Hippocampal formation (tissue), 2 donors: ENCODE data around the gene CELF2.

ENCODE experiments used
- DNase-seq, 2 donors: peaks; one replicate each; lab custom pipeline; 2025; lab: John Stamatoyannopoulos, UW

The CELF2 gene

DNA sequence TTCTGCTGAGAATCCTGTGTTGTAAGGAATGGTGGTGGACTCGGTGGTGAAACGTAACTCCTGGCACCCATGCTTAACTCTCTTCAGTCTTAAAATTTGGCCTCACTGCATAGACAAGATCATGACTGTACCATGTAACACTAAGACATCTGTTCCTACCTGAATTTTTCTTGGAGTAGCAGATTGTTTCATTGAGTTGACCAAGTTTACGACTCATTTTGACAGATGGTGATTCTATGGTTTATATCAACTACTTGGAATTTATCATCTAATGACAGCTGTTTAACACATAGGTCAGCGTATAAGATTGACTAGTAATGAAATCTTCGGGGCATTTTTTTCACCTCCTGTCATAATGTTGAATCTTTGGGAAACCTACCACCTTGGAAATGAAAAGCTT is 184.2 kb downstream of the CELF2 start:
- no peak for DNase-seq

DNA sequence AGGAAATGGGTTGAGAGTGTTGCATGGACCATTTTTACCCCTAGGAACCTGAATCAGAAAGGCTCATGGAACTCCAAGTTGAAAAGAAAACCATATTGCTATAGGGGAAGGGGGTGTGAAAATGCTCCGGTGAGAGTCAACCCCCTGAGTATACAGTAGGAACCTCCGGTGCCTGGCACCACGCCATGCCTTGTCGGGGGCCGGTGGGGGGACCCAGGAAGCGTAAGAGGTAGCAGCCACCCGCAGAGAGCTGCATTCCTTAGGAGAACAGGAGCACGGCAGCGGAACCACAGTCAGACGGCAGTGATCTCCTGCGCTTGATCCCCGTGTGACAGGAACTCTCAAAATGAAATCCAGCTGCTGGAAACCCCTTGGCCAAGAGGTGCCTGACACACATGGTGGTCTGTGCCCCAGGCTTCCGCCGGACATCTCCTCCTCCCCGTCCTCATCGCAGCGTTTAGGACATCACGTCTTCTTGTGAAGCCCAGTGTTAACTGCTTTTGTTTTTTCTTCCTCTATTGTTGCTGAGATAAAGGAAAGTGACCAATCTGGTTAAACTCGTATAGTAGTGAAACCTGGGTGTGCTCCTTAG is 186.8 kb downstream of the CELF2 start:
- DNase-seq = no peak

DNA sequence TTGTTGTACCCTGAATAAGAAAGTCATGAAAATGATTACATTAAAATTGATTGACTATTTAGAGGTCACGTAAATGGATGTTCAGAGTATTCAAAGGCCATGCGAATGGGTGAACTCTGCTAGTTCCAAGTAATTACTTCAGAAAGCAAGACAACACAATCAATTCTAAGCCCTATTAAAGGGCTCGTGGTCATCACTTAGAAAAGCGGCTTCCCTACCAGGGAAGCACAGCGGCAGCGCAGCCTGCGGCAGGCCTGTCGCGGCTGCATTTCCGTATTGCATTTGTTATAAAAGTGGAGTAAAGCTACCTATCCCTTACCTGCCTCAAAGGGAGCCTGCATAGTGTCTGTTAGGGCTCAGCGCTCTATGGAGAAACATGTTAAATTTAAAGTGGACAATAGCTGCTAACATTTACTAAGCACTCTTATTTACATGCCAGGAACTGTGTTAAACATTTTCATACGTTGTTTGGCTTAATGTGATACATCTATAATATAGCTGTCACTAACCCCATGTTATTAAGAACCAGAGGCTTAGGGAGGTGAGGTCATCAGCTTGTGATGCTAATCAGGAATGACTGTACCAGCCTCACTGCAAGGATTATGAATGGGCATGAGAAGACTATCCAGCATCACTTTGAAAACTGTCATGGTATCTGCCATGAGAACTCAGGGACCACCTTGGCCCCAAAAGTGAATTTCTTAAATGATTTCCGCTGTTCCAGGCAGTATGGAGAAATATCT is 187.5 kb downstream of the CELF2 start:
- no peak for DNase-seq

DNA sequence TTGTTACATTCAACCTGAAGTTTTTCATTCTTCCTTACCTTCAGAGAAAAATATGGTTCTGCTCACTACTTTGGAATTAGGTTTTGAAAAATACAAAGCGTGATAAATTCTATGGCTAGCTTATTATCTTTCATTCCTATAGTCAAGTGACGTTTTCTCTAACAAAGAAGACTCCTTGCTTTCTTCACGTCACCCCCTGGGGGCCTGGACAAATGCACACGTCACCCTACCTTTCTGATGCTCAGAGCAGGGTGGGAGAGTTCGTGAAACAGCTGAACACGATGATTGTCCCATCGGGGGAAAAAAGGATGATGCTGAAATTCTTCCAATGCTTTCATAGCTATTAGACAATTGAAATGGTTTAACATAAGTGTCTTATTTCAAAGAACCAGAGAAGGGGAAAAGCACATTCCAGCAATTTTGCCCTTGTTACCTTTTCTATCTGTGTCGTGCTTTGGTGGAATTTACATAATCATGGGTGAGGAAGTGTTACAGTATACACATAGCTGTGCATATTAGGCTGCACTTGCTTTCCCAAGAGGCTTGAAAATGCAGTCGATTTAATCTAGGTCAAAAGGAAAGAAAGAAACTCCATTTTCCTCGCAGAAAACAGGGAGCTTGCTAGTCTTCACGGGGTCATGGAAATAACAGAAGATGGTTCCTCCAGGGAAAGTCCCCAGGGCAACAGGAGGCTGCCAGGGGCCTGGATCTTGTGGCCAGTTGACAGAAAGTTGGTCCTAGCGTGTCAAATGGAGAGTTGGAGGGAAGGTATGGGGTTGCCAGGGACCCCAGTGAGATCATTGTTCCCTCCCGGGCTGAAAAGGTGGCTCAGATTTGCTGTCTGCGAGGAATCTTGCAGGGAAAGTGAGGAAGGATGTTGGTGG is 189.2 kb downstream of the CELF2 start:
- no peak for DNase-seq

DNA sequence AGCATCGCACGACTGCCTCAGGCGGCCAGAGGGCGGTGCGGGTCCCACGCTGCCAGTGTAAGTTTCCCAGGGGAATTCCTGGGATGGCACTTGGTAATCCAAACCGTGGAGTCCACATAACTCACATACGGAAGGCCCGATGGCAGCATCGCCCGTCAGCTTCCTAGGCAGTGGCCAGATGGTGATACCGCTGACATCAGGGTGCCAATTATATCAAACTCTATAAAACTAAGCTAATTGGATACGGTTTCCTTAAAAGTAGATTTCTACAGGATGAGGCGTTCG is 189.8 kb downstream of the CELF2 start:
- no peak for DNase-seq

DNA sequence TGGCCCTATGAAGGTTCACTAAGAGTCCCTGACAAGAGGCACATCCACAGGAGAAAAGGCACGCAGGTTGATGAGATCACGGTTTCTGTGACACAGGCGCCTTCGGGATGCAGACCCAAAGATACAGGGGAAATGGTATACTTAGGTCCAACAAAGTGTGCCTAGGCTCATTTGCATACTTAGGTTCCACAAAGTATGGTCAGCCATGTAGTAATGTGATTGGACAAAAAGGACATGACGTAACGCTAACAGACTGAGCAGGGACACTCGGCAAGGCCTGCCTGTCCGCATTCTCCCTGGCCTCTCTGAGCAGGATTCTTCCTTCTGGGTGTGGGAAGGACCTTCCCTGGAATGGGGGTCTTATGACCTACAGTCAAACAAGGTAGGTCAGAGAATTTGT is 190.6 kb downstream of the CELF2 start:
- no peak for DNase-seq

DNA sequence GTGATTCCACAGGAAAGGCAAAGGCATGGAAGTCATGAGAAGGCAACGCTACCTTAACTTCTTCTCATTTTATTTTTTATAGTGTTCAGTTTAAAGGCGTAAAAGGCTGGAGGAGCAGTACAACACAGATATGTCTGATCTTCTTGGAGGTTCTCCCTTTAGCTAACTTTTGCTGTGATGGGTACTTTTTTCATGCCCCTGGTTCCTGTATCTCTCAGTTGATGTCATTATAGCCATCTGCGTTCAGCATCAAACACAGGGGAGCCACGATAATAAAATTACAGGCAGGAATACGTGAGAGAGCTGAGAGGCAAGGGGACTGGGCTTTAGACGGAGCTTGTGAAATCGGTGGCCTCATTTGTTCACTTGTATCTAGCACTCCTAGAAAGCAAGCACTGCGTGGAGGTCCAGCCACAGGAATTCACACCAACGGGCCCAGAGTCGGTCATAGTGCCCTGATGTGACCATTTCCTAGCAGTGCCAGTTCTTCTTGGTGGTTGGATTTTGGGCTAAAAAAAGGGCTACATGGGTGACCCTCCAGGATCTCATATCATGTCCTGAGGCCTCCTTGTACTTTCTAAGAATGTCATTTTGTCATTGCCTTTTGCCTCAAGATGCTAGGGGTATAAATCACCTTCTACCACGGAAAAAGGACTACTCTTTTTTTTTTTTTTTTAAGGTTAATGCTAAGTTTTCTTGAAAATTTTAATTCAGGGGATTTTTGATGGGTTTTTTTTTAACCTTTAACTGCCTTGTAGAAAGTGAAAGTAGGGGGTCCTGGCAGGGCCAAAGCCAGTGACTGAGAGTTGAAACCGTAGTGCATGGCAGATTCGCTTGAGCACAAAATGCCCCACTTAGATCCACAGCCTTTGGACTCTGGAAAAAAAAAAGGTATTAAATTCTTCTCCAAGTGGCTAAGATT is 191.5 kb downstream of the CELF2 start:
- no peak for DNase-seq

DNA sequence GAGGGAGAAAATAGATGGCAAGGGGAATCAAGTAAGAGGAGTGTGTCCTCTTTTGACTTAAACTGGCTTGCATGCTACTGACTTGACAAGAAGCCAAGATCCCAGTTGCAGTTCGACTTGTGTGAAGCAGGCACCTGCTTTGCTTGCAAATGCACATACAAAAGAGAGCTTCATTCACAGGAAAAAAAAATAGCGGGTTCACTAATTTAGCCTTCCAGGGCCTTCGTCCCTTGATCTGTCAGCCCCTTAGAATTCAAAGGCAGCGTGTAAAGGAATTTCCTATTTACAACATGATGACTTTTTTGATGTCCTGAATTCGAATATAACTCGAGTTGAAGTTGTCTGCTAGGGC is 192.1 kb downstream of the CELF2 start:
- peak in 1 of 2 donors; percentile 56 for DNase-seq

DNA sequence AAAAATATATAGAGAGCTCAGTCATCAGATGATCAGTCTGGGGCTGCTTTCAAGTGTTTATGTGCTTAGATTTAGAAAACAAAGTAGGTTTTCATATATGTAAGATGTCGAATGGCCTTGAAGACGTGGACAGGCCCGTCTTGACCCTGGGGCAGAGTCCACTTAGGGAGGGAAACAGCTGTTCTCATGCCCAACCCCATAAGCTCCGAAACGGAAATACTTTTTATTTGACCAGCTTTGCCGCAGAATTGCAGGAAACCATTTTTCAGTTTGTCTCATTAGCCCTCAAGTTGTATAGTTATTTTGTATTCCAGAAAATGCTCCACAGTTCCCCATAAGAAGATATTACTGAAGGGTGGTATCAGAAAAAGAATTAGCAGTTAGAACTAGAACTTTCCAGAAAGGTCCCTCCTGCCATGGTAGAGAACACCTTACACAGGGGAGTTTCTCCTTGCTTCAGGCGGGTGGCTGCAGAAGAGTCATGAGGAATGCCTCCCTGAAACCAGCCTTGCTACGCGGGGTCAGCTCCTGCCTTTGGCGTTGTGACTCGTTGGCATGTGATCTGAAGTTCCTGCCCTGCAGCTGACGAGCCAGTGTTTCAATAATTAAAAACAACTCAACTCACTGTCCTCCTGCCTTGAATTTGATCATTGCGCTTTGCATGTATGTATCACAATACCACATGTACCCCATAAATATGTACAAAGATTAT is 192.7 kb downstream of the CELF2 start:
- no peak for DNase-seq

DNA sequence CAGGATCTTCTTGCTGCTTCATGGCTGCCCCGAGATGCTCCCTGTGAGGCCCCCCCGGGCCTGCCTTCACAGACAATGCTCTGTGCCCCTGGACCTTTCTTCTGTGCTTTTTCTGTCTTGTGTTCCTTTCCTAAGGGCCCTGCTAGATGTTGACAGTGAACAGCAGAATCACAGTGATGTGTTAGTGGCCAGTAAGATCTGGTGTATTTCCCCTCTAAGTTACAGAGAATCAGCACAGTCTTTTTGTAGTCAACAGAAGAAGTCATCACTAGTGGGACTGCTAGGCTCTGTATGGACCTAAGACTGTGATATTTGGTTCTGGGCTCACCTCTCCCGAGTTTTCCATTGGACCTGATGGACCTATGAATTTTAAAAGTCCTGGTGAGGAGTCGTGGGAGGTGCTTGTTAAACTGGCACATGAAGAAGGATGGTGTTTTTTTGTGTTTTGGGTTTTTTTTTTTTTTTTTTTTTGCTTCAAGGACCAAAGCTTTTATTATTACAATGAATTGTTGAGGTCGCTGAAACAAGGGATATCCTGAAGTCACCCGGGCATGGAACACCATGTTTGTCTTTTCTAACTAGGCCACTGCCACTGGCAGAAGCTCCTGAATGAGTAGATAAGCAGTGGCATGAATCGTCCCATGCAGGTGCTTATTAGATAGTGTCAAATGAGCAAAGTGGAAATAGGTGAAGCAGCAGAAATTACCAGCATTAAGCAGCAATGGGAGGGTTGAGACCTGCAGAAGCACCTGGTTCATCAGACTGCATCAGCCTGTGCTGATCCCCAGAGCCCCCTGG is 194.8 kb downstream of the CELF2 start:
- DNase-seq = no peak

DNA sequence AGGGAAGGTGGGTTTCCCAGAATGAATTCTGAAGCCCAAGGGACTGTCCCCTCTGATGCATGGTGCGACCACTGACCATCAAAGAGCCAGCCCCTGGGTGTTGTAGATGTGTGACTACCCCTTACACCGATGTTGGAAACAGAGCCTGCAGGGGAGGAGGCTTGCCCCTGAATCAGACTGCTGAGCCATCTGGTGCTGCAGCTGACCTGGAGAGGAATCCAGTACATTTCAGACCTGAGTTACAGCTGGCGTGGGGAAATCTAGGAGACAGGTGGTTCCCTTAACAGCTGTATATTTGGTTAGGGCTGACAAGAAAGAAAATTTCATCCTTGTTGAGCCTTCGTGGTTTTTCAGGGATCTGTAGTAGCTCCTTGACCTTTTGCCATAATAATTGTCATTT is 195.5 kb downstream of the CELF2 start:
- no peak for DNase-seq

DNA sequence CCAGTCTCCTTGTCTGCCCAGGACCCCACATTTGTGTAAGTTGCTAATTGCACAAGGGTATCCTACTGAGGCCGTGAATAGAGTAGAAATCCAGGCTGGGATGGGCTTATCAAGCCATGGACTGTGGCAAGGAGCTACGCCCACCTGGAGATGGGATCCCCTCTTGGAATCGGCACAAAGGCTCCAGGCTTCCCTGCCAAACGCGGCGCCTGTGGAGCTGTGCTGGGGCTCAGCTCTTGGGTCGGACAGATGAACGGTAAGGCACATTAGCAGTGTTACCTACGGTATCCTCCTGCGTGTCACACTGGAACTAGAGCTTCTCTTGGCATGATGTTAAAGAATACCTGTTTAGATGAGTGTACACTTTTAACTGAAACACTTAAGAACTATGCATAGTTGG is 196.7 kb downstream of the CELF2 start:
- DNase-seq = no peak

DNA sequence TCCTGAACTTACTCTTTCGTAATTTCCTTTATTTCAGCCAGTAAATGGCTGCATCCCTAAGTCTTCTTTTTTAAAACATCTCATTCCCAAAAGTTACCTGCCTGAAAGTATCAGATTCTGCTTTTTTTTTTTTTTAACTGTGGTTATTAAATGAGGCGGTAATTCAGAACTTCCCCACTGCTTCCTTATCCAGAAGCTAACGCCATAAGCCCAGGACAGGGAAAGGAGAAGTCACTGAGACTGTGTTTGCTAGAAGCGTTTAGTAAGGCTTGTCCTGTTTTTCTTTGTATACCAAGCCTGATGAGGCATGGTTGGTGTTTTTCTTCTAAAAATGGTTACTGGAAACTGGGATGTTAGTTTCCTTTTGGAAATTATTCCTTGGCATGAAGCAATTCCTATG is 197.8 kb downstream of the CELF2 start:
- DNase-seq = no peak

DNA sequence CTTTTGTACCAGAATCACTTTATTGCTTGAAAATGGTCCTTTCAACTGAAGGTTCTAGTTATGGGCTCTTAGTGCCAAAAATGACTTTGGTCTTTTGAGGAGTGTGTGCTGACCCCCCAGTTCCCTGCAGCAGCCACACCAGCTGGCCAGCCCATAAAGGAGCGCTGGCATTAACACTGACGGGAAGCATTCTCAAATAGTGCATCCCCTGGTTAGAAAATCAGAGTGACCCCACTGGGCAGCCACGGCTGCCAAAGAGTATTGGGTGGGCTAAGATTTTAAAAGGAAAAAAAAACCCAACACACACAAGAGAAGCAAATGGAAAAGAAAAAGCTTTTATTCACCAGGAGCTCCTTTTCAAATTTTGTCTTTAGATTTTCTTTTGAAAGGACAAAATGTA is 199.8 kb downstream of the CELF2 start:
- no peak for DNase-seq

DNA sequence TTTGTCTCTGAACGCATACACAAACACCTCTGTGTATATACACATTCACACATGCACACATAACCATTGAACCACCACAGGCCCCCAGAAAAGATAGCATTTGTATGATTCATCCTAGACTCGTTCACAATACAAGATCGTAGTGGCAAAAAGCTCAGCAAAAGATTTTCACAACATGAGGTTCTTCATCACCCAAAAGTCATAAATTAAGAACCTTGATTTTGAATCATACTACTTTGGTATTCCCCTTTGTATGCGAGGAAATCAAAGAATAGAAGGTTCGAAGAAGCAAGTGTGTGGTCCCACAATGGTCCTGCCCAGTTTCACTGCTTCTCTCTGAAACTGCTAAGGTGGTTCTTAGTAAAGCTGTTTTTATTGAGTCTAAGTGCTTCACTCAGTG is 200.7 kb downstream of the CELF2 start:
- no peak for DNase-seq

DNA sequence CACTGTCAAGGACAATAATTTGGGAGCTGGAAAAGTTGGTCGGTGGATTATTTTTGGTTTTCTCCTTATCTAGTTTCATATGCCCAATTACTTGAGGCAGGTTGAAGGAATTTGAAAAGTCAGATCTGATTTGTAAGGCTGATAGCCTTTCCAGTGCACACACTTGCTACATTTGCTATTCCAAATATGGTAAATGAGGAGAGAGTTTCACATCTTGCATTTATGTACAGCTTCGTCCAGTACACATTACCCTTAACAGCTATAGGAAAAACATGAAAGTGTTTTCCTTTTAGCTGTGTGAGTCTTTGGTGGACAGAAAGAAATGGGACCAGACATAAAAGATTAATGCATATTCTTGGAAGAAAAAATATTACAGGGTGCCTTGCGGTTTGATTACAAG is 201.8 kb downstream of the CELF2 start:
- no peak for DNase-seq

DNA sequence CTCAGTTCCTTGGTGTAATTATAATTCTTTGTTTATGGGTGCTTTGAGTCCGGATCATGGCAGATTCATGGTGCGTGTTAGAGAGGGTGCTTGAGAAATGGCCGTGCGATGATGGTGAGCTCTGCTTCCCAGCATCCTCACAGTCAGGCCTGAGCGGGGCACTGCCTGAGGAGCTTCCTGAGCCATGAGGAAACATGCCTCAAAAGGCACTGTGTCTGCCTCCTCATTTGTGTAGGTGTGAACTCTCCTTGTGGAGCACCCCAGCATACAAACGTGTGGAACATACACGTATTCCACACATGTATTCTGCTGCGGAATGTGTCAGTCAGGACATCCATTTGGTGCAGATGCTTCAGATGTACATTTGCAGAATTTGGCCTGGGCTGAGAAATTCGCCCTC is 205.4 kb downstream of the CELF2 start:
- DNase-seq = no peak

DNA sequence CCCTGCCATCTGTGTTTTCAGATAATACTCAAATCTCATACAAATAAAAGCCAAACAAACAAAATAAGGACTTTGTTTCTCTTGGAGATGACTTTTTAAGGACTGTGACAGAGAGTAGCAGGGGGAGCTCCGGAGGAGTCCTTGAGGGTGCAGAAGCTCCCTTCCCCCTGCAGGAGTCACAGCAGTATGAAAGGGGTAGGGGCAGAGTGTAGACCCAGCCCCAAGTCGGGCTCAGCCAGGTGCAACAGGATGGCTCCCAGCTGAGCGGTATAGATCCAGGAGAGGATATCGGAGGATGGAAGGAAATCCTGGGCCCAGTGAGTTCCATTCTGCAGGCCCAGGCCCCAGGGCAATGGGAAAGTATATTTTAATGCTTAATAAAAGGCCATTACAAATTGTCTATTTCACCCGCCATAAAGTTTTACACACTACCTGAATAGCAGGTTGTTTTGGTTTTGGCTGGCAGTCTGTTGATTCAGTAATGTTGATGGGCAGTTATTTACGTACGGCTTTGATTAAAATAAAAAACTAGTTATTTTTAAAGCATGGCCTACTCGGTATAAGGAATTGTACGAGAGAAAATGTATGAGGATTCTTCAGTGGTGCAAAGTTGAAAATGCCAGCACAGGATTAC is 206.0 kb downstream of the CELF2 start:
- DNase-seq = no peak

DNA sequence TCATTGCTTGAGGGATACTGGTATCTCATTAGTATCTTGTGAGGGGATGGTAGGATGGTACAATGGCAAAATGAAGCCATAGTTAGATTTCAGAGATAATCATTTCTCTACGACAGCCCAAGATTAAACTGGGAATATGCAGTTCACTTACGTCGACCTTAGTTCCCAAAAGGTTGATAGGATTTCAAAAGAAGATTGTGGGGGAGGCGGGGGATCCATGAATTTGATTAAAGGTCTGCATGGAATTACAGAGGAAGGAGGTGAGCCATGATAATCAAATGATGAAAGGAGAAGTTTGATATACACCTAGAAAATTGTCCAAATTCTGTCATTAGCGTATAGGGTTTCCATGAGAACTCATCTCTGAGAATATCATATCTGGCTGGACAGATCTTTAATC is 206.6 kb downstream of the CELF2 start:
- DNase-seq = no peak

DNA sequence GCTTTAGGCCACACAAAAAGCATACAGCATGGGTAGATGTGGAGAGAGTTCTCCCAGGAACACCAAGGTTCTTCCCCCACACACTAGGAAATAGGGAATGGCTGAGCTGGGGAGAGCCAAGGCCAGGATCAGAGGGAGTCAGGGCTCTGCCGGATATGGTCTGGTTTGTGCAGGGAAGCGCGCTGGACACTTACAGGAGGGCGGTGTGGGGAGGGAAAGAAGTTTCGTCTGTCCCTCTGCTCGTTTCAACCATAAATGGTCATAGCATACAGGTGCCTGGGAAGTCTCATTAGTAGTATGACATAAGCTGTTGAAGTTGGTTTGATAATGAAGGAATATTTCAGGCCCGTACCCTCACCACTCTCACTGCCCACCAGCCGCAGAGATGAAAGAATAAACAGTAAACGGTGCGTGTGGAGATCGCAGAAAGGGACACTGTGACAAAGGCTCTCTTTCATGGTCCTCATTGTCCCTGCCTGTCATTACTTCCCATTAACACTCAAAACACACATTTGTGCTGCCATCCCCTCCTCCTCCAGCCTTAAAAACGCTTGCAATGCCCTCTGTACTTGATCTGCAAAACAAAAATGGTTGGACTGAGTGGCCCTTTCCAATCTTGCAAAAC is 207.2 kb downstream of the CELF2 start:
- DNase-seq = no peak
